Aorta (tissue), 5 donors: Measurements from ENCODE around the gene RNU6-7. TPM values are rescaled to one million over a fixed set of nuclear protein-coding genes. Genes with fewer than 3 reads are reported as not detected.
A peak's percentile ranks its signal among the peaks of the same experiment; 100 is the strongest.

Experiments
- ATAC-seq: fragments of 200-7000 bp; cut with Tn5 transposase; one replicate; pipeline ENCODE4 v1.9.1; 2022; ENCODE audit warnings: moderate library complexity; ENCODE audit not compliant: low FRiP score
- DNase-seq, 2 donors: peaks; one replicate each; pipeline ENCODE4 v3.0.0-alpha.2; 2020
- H3K27ac ChIP-seq, 2 donors: one replicate each; pipeline ENCODE4 v1.5.1; 2013; ENCODE audit warnings: low read length in 2 of 2, mild to moderate bottlenecking in 2 of 2, moderate library complexity in 2 of 2, control low read depth in 1 of 2, inconsistent platforms in 1 of 2, low read depth in 1 of 2
- H3K27me3 ChIP-seq, 2 donors: one replicate each; pipeline ENCODE4 v1.6.1; 2013; ENCODE audit warnings: control low read depth in 1 of 2, low read length in 1 of 2, mild to moderate bottlenecking in 1 of 2, moderate library complexity in 1 of 2; ENCODE audit not compliant: insufficient read depth in 2 of 2, control insufficient read depth in 1 of 2
- H3K36me3 ChIP-seq, 2 donors: one replicate each; pipeline ENCODE4 v1.6.1; 2013; ENCODE audit warnings: control low read depth in 1 of 2, low read length in 1 of 2, mild to moderate bottlenecking in 1 of 2; ENCODE audit not compliant: insufficient read depth in 2 of 2, control insufficient read depth in 1 of 2
- H3K4me1 ChIP-seq, 2 donors: one replicate each; pipeline ENCODE4 v1.6.1; 2013; ENCODE audit warnings: low read length in 2 of 2, control low read depth in 1 of 2, mild to moderate bottlenecking in 1 of 2, moderate library complexity in 1 of 2; ENCODE audit not compliant: insufficient read depth in 2 of 2, control insufficient read depth in 1 of 2
- H3K4me3 ChIP-seq, 2 donors: one replicate each; pipeline ENCODE4 v1.5.1; 2013; ENCODE audit warnings: low read length in 2 of 2, control low read depth in 1 of 2, mild to moderate bottlenecking in 1 of 2
- H3K9me3 ChIP-seq: one replicate; pipeline ENCODE4 v1.6.1; 2013; ENCODE audit warnings: mild to moderate bottlenecking, low read length; ENCODE audit not compliant: control insufficient read depth
- WGBS, 2 donors: extraction: QIAGEN DNeasy Blood & Tissue Kit; methylation state at CpG; one replicate each; pipeline ENCODE4 v1.1.7; 2013; 5-methylcytosine and 5-hydroxymethylcytosine counted together
- intact Hi-C, 2 donors: fragments of 100-400 bp; cut with DNase I; formaldehyde crosslinking; loops; one replicate each; pipeline versions ENCODE4 v1.14.2 to v1.15.0; 2022
- polyA plus RNA-seq, 2 donors: library from polyadenylated mRNA; stranded (reverse); fragments of 200-250 nt; gene quantifications; one replicate each; pipeline ENCODE4 v1.2.3, GENCODE V29; 2013
- total RNA-seq, 2 donors: library from RNA; stranded (reverse); fragmentation: NEBNext Ultra II Directional; extraction: Animal tissue kit (Norgen Biotek cat#: 25700); gene quantifications; one replicate each; pipeline ENCODE4 v1.2.1, GENCODE V29; 2021
- donor health status: healthy with polysubstance abuse.
- donor health status: Bipolar disorder and iron deficiency.
- donor health status: DM: no; HTN: no; CAD: no.
- donor health status: DM: no; HTN: no; CAD: no.
- donor health status: DM: yes; HTN: yes; CAD: no.

The RNU6-7 gene
- total and polyA plus RNA-seq, 4 donors = not detected

DNA sequence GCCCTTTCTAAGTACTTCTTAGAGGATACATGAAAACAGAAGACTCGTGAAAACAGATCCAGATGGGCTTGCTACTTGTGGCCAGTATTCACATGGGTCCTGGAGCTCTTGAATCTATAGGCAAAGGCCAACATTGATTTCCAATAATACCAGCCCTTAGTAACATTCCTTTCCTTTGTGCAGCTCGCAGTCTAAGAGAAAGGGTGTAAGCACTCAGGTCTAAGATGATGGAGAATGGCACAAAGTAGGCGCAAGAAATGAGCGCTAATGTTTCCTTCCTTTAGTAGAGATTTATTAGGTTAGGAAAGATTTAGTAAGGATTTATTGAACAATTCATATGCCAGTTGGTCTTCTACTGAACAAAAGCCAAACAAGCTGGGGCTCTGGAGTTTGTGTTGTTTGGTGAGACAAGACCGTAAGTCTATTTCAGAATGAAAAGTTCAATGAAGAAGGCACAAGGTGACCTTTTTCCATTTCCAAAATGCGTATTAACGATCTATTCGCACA, 699 bp downstream of the RNU6-7 start:
- H3K27ac ChIP-seq = peak overlapping the region; percentile 19 to 61
- intact Hi-C loops = loop anchor here (2.0 to 5.0 kb wide), 3 partner anchors 50 to 126 kb away; partner anchors contain the start of gene ARHGAP5 (in 2 of the 2)
- no peak for ATAC-seq

DNA sequence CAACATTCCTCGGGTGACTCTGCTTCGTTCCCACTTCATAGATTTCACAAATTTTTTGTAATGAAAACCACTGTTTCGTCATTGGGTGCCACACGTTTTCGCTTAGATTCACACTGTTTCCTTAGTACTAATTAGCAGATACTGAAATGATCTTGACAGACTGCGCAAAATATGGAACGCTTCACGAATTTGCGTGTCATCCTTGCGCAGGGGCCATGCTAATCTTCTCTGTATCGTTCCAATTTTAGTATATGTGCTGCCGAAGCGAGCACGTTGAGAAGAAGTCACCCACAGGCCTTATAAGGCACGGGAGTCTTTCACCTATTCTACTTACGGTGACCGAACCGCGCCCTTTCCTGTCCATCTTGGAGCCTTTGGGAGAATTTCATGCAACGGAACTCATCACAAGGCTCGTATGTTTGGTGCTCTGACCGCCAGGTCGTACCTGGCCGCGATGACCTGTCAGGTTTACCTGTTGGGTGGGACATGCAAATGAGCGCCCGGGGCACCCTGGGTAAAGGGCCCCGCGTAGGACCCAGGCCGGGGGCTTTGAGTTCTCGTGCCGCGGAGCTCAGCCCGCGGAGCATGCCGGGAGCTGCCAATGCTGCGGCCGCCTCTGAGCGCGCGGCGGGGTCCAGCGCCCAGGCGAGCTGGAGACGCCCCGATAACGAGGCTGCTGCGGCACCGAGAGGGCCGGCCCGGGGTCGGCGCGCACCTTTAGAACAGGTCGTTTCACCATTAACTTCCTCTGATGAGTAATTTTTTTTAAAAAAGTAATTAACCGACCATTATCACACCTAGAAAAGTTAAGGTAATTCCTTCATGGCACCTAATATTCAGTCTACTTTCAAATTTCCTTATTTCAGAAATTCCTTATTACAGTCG, 1.4 kb downstream of the RNU6-7 start, which contains the start of gene RNU6-8:
TSS of gene RNU6-8 (minus strand) at position 272 of the 885 bp plus-strand sequence.
- Histone ChIP-seq H3K4me3 (peak within 1 kb of the TSS; percentile 62 to 88), H3K9me3 (no peaks in the 10 kb centered on the region), H3K27ac (peak within 1 kb of the TSS; percentile 19 to 61), H3K4me1 (peaks cover 0 to 2% of the 10 kb centered on the region in 2 donors), H3K36me3 (no peaks in the 10 kb centered on the region), H3K27me3 (no peaks in the 10 kb centered on the region)
- peak; percentile 89 to 93 for DNase-seq
- 0% methylated on average over 57 of the region's 57 CpGs for WGBS, 2 donors
- ATAC-seq = peak; percentile 96
- intact Hi-C loops = loop anchor here (2.0 to 5.0 kb wide), 3 partner anchors 49 to 126 kb away; partner anchors contain the start of gene ARHGAP5 (in 2 of the 2)

More for the DNA sequence above, 699 bp downstream of the RNU6-7 start:
- Histone ChIP-seq H3K9me3 (no peaks in the 10 kb centered on the region), H3K4me1 (peaks cover 0 to 2% of the 10 kb centered on the region in 2 donors), H3K4me3 (peak overlapping the region; percentile 36 to 88), H3K27me3 (no peaks in the 10 kb centered on the region), H3K36me3 (no peaks in the 10 kb centered on the region)
- WGBS, 2 donors = 1% methylated on average over 8 of the region's 8 CpGs
- DNase-seq = no peak

DNA sequence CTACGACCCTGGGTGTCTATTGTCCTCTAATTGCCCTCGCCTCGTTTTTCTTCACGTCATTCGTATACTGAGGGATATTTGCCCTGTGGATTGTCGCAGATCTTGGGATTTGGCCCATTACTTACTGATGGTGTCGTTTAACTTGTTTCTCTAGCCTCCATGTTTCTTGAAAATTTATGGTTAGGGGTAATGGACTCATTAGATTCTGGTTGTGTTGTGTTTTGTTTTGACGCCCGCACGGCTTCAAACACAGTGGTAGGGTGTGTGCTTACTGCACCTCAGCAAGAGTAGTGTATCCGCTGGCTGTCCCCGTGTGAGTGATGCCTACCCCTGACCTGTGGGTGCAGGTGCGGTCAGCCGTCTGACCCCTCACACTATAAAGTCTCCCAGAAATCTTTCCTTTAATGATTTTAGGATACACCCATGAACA, 2.1 kb downstream of the RNU6-7 start:
- no peaks in the 10 kb centered on the region for H3K27me3 ChIP-seq
- 2 to 4% methylated on average over 14 of the region's 14 CpGs for WGBS, 2 donors
- DNase-seq (no peak), ATAC-seq (no peak)
- no peaks in the 10 kb centered on the region for H3K36me3 ChIP-seq
- no peak overlapping the region for H3K27ac ChIP-seq
- peaks cover 0 to 2% of the 10 kb centered on the region in 2 donors for H3K4me1 ChIP-seq
- no peaks in the 10 kb centered on the region for H3K9me3 ChIP-seq
- intact Hi-C loops = loop anchor here (2.0 to 5.0 kb wide), 3 partner anchors 48 to 127 kb away; partner anchors contain the start of gene ARHGAP5 (in 2 of the 2)
- peak overlapping the region; percentile 43 to 62 for H3K4me3 ChIP-seq

DNA sequence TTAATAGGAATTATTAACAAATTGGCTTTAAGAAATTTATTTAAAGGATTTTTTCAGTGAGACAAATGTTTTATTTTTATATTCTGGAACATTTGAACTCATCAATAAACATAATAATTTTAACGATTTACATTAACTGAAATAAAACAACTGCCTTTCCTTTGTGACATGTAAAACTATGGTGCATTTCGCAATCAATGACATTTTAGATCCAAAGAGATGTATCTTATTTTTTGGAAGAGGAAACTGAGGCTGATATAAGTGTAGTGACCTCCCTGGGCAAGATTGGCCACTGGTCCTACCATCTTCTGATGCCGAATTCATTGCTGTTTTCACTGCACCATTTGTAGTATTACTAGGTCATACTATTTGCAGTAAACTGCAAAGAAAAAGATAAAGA, 3.7 kb downstream of the RNU6-7 start:
- no peak for ATAC-seq
- no peak for DNase-seq
- no peaks in the 10 kb centered on the region for H3K9me3 ChIP-seq
- intact Hi-C loops = no loop called here
- no peaks in the 10 kb centered on the region for H3K36me3 ChIP-seq
- 93 to 96% methylated on average over 3 of the region's 3 CpGs for WGBS, 2 donors
- H3K27ac ChIP-seq = no peak overlapping the region
- H3K4me1 ChIP-seq = peaks cover 0 to 2% of the 10 kb centered on the region in 2 donors
- no peak overlapping the region for H3K4me3 ChIP-seq
- no peaks in the 10 kb centered on the region for H3K27me3 ChIP-seq

DNA sequence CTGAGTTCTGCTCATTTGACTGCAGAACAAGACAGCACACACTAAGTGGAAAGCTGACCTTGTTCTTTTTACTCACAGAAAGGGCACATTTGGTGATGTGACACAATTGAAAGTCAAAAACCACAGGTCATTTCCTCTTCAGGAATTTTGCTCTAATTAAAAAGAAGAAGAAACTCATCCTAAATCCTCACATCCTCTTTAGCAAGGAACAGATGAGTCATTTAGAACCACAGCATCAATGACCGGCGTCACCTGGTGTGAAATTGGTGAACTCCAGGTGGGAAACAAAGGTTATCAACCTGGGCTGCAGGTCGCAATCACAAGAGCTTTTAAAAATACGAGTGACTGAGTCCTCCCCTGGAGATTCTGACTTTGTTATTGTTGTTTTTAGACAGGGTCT, 4.1 kb downstream of the RNU6-7 start:
- H3K27me3 ChIP-seq = no peaks in the 10 kb centered on the region
- ATAC-seq (no peak), DNase-seq (no peak)
- WGBS, 2 donors = 75 to 76% methylated on average over 4 of the region's 4 CpGs
- no peaks in the 10 kb centered on the region for H3K9me3 ChIP-seq
- H3K27ac ChIP-seq = no peak overlapping the region
- no peak overlapping the region for H3K4me3 ChIP-seq
- intact Hi-C loops = no loop called here
- H3K36me3 ChIP-seq = no peaks in the 10 kb centered on the region
- peaks cover 0 to 2% of the 10 kb centered on the region in 2 donors for H3K4me1 ChIP-seq

DNA sequence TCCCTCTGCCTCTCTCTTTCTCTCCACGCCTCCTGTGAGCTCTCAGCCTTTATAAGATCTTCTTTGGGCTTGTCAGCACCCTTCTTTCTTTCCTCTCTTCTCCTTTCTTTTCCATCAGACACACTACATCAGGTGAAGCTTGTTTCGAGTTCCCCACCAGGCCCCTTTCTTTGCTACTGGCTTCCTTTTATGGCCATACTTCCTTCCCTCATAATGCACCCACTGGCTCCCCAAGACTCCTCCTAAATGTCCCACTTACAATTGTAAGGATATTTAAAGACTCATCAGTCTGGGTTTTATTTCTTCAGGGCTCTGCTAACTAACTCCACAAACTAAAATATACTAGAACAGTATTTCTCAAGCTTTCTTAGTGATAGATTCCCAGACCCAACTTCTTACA, 4.7 kb downstream of the RNU6-7 start:
- WGBS, 2 donors = 70 to 74% methylated on average over 2 of the region's 2 CpGs
- ATAC-seq (no peak), DNase-seq (no peak)
- Histone ChIP-seq H3K27ac (no peak overlapping the region), H3K4me1 (peaks cover 0 to 2% of the 10 kb centered on the region in 2 donors), H3K36me3 (no peaks in the 10 kb centered on the region), H3K27me3 (no peaks in the 10 kb centered on the region), H3K4me3 (no peak overlapping the region), H3K9me3 (no peaks in the 10 kb centered on the region)
- intact Hi-C loops = no loop called here

DNA sequence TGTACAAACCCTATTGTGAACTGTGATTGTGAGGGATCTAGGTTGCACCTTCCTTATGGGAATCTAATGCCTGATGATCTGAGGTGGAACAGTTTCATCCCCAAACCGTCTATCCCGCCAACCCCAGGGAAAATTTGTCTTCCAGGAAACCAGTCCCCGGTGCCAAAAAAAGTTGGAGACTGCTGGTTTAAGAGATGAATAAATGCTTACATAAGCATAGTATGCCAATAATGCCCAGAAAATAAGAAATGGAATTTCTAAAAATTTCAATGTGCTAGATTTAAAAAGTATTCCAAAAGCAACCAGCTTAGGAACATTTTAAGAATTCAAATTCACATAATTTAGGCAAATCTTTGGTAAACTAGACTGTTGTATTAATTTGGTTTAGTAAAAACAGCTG, 6.6 kb downstream of the RNU6-7 start:
- intact Hi-C loops = no loop called here
- Histone ChIP-seq H3K4me3 (no peak overlapping the region), H3K9me3 (no peaks in the 10 kb centered on the region), H3K27ac (no peak overlapping the region), H3K36me3 (no peaks in the 10 kb centered on the region), H3K27me3 (no peaks in the 10 kb centered on the region), H3K4me1 (peaks cover 0 to 2% of the 10 kb centered on the region in 2 donors)
- WGBS, 2 donors = 26 to 42% methylated on average over 3 of the region's 3 CpGs
- ATAC-seq (no peak), DNase-seq (no peak)

DNA sequence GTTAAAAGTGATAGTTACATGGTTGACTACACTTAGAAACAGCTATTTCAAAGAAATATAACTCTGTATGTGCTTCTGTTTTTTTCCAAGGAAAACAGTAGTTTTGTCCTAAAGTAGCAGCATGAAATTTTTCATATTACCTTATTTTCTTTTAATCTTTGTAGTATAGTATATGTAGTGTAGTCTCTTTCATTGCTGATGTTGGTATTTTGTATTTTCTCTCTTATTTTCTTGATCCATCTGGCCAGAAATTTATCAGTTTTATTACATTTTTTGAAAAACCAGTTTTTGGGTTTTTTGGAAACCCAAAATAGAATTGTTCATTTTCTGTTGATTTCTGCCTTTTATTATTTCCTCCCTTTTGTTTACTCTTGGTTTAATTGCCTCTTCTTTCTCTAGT, 7.6 kb downstream of the RNU6-7 start:
- ATAC-seq = no peak
- DNase-seq = no peak
- intact Hi-C loops = no loop called here
- Histone ChIP-seq H3K4me1 (peaks cover 0 to 2% of the 10 kb centered on the region in 2 donors), H3K27me3 (no peaks in the 10 kb centered on the region), H3K36me3 (no peaks in the 10 kb centered on the region), H3K4me3 (no peak overlapping the region), H3K9me3 (no peaks in the 10 kb centered on the region), H3K27ac (no peak overlapping the region)
